Neural progenitor cell (in vitro differentiated cells): ENCODE data around the gene AFF3. TPM values are rescaled to one million over a fixed set of nuclear protein-coding genes. Genes with fewer than 3 reads are reported as not detected.
A peak's percentile ranks its signal among the peaks of the same experiment; 100 is the strongest.

Source experiments
- DNase-seq: peaks from one replicate; pipeline ENCODE4 v3.0.0-alpha.2; 2016; ENCODE audit warnings: low spot score
- H2AFZ ChIP-seq: fragments of 200-600 bp; sonication (generic); replicated peaks from 2 replicates; pipeline ENCODE4 v1.6.1; 2016; ENCODE audit warnings: antibody characterized with exemption
- H3F3A ChIP-seq: fragments of 200-600 bp; sonication (generic); 2 replicates; pipeline ENCODE4 v1.6.1; 2016; ENCODE audit warnings: antibody characterized with exemption, low read depth
- H3K27ac ChIP-seq: fragments of 200-600 bp; sonication (generic); 2 replicates; pipeline ENCODE4 v1.5.1; 2016; ENCODE audit warnings: mild to moderate bottlenecking
- H3K27me3 ChIP-seq: fragments of 200-600 bp; sonication (generic); 2 replicates; pipeline ENCODE4 v1.6.1; 2016; ENCODE audit warnings: mild to moderate bottlenecking, moderate library complexity
- H3K36me3 ChIP-seq: fragments of 200-600 bp; sonication (generic); 2 replicates; pipeline ENCODE4 v1.5.1; 2016
- H3K4me1 ChIP-seq: fragments of 200-600 bp; sonication (generic); 2 replicates; pipeline ENCODE4 v1.6.1; 2016; ENCODE audit warnings: mixed run types
- H3K4me2 ChIP-seq: fragments of 200-600 bp; sonication (generic); 2 replicates; pipeline ENCODE4 v1.6.1; 2016
- H3K4me3 ChIP-seq: fragments of 200-600 bp; sonication (generic); 2 replicates; pipeline ENCODE4 v1.5.1; 2016
- H3K79me2 ChIP-seq: fragments of 200-600 bp; sonication (generic); 2 replicates; pipeline ENCODE4 v1.6.1; 2016; ENCODE audit warnings: low read depth
- H3K9ac ChIP-seq: fragments of 200-600 bp; sonication (generic); 2 replicates; pipeline ENCODE4 v1.6.1; 2016
- H3K9me3 ChIP-seq: fragments of 200-600 bp; sonication (generic); 2 replicates; pipeline ENCODE4 v1.5.1; 2016; ENCODE audit warnings: low read depth
- H4K20me1 ChIP-seq: fragments of 200-600 bp; sonication (generic); 2 replicates; pipeline ENCODE4 v1.6.1; 2016; ENCODE audit warnings: low read depth
- H3K27ac Mint-ChIP-seq: 3 replicates; pipeline ENCODE4 v1.8.0; 2021; ENCODE audit warnings: mixed read lengths
- H3K27me3 Mint-ChIP-seq: 2 replicates; pipeline ENCODE4 v1.8.0; 2022; ENCODE audit warnings: low read depth, mild to moderate bottlenecking, inconsistent platforms, moderate library complexity, mixed read lengths; ENCODE audit not compliant: insufficient read depth
- H3K36me3 Mint-ChIP-seq: 3 replicates; pipeline ENCODE4 v1.8.0; 2021; ENCODE audit warnings: mixed read lengths
- H3K4me1 Mint-ChIP-seq: 3 replicates; pipeline ENCODE4 v1.8.0; 2021; ENCODE audit warnings: mixed read lengths
- H3K4me3 Mint-ChIP-seq: 3 replicates; pipeline ENCODE4 v1.8.0; 2021; ENCODE audit warnings: mild to moderate bottlenecking, moderate library complexity, mixed read lengths
- H3K9me3 Mint-ChIP-seq: 3 replicates; pipeline ENCODE4 v1.8.0; 2020; ENCODE audit warnings: mixed read lengths
- CTCF ChIP-seq: fragments of 200-600 bp; sonication (generic); IDR thresholded peaks from 2 replicates; pipeline ENCODE4 v1.5.1; 2017; ENCODE audit warnings: antibody characterized with exemption, mild to moderate bottlenecking
- EZH2 ChIP-seq: fragments of 200-600 bp; sonication (generic); IDR thresholded peaks from 2 replicates; pipeline ENCODE4 v1.6.1; 2017; ENCODE audit warnings: antibody characterized with exemption, mild to moderate bottlenecking, moderate library complexity
- EZH2phosphoT487 ChIP-seq: fragments of 200-600 bp; sonication (generic); IDR thresholded peaks from 2 replicates; pipeline ENCODE4 v1.6.1; 2017; ENCODE audit warnings: antibody characterized with exemption
- total RNA-seq: library from RNA; depleted of rRNA; stranded (reverse); fragments of >200 nt; gene quantifications from 2 replicates; pipeline ENCODE4 v1.2.3, GENCODE V29; 2015; ENCODE audit warnings: low replicate concordance

The AFF3 gene
- total RNA-seq, 1 donor from 2014 or later = 0.26 TPM

DNA sequence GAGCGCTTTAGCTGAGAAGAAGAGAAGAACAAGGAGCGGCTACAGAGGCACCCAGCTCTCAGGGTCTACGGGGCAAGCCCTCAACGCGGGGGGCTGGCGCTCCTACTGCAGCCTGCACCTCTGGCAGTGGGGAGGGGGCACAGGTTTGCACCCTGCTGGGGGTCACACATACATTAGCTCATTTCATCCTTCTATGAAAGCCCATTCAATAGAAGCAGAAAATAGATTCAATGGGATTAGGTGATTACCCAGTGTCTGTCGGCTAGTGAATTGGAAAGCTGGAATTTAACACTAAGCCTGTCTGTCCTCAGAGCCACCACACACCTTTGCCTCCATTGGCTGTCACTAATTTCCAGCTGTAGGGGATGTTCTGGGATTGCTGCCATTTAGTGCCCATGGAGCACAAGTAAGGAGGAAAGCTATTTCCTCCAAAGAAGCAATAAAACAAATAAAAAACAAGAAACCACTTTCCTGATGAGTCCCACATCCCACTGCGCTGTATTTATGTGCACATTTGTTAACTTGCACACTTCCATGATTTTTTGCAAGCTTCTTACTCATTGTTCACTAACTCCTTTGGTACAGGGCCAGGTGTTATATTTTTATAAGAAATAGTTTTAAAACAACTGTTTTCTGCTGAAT is 333.0 kb downstream of the AFF3 start:
- Histone ChIP-seq H3F3A (peaks cover 11% of the 10 kb centered on the region), H4K20me1 (peaks cover 14% of the 10 kb centered on the region), H3K27ac (no peak overlapping the region), H2AFZ (no peak overlapping the region), H3K4me1 (peaks cover 23% of the 10 kb centered on the region), H3K4me3 (no peak overlapping the region), H3K9ac (no peak overlapping the region), H3K79me2 (no peaks in the 10 kb centered on the region), H3K27me3 (peaks cover 17% of the 10 kb centered on the region), H3K36me3 (no peaks in the 10 kb centered on the region), H3K9me3 (no peaks in the 10 kb centered on the region), H3K4me2 (peak overlapping the region; percentile 53)
- TF ChIP-seq EZH2 (no peak), EZH2phosphoT487 (peak; percentile 60), CTCF (no peak)
- Mint-ChIP-seq H3K36me3 (peaks cover 4% of the 10 kb centered on the region), H3K4me1 (peaks cover 45% of the 10 kb centered on the region), H3K27ac (no peak overlapping the region), H3K9me3 (peaks cover 9% of the 10 kb centered on the region), H3K4me3 (no peak overlapping the region), H3K27me3 (peaks cover 18% of the 10 kb centered on the region)
- peak; percentile 69 for DNase-seq

- H3K4me2 ChIP-seq = peak overlapping the region; percentile 53
- H3K27ac ChIP-seq = no peak overlapping the region
- no peaks in the 10 kb centered on the region for H3K36me3 ChIP-seq
- Mint-ChIP-seq H3K36me3 (peaks cover 4% of the 10 kb centered on the region), H3K4me1 (peaks cover 45% of the 10 kb centered on the region), H3K9me3 (peaks cover 15% of the 10 kb centered on the region), H3K27me3 (peaks cover 18% of the 10 kb centered on the region), H3K4me3 (no peak overlapping the region), H3K27ac (no peak overlapping the region)
- H4K20me1 ChIP-seq = peaks cover 14% of the 10 kb centered on the region
- no peak for DNase-seq
- peaks cover 11% of the 10 kb centered on the region for H3F3A ChIP-seq
- H2AFZ ChIP-seq = no peak overlapping the region
- peaks cover 17% of the 10 kb centered on the region for H3K27me3 ChIP-seq
- no peak overlapping the region for H3K9ac ChIP-seq
- peaks cover 23% of the 10 kb centered on the region for H3K4me1 ChIP-seq
- H3K9me3 ChIP-seq = no peaks in the 10 kb centered on the region
- no peaks in the 10 kb centered on the region for H3K79me2 ChIP-seq
- TF ChIP-seq EZH2 (no peak), EZH2phosphoT487 (no peak), CTCF (no peak)
- no peak overlapping the region for H3K4me3 ChIP-seq
These were observed 333.8 kb downstream of the AFF3 start for GRCh38 chr2:99808361-99809200.

- DNase-seq = no peak
- Histone ChIP-seq H3K4me2 (no peak overlapping the region), H3K27ac (no peak overlapping the region), H2AFZ (no peak overlapping the region), H3K79me2 (no peaks in the 10 kb centered on the region), H3K4me1 (peaks cover 23% of the 10 kb centered on the region), H4K20me1 (peaks cover 14% of the 10 kb centered on the region), H3K36me3 (no peaks in the 10 kb centered on the region), H3K27me3 (peaks cover 17% of the 10 kb centered on the region), H3K9ac (no peak overlapping the region), H3K9me3 (no peaks in the 10 kb centered on the region), H3K4me3 (no peak overlapping the region), H3F3A (peaks cover 11% of the 10 kb centered on the region)
- Mint-ChIP-seq H3K27me3 (peaks cover 14% of the 10 kb centered on the region), H3K9me3 (peaks cover 23% of the 10 kb centered on the region), H3K27ac (no peak overlapping the region), H3K36me3 (peaks cover 4% of the 10 kb centered on the region), H3K4me1 (peaks cover 42% of the 10 kb centered on the region), H3K4me3 (no peak overlapping the region)
- TF ChIP-seq CTCF (no peak), EZH2phosphoT487 (no peak), EZH2 (no peak)
These were observed 335.6 kb downstream of the AFF3 start for GRCh38 chr2:99806758-99807157.
